HG02623 (cell line): Measurements from ENCODE around the gene SPATA19.
"Not testable (repeated sequence)": the region's sequence is repeated elsewhere in the genome, so short reads cannot be mapped to it uniquely, and the experiment has no call there.

Experiments used
- ATAC-seq: cut with Tn5 transposase; IDR thresholded peaks from one replicate; pipeline ENCODE4 v1.9.1; 2021; ENCODE audit warnings: moderate library complexity; ENCODE audit not compliant: unreplicated experiment

The SPATA19 gene

GRCh38 chr11:133845413-133845812 lies at the start of gene SPATA19:
SPATA19 (minus strand) TSS chr11:133845513; CDS start chr11:133845446, 67 bp downstream.
- ATAC-seq, result no peak

- peak; percentile 61 for ATAC-seq
Observed at GRCh38 chr11:133895061-133895479, 49.8 kb upstream of the SPATA19 start.

GRCh38 chr11:133893381-133893780 lies 48.1 kb upstream of the SPATA19 start:
- ATAC-seq, result no peak

- ATAC-seq, result no peak
Observed at GRCh38 chr11:133892584-133893380, 47.5 kb upstream of the SPATA19 start.

- no peak for ATAC-seq
Observed at GRCh38 chr11:133892126-133892525, 46.8 kb upstream of the SPATA19 start.

GRCh38 chr11:133889893-133890292 lies 44.6 kb upstream of the SPATA19 start:
- ATAC-seq, result no peak

- ATAC-seq, result no peak
Observed at GRCh38 chr11:133889188-133889587, 43.9 kb upstream of the SPATA19 start.

GRCh38 chr11:133887692-133888332 lies 42.5 kb upstream of the SPATA19 start:
- no peak for ATAC-seq

- ATAC-seq, result no peak
Observed at GRCh38 chr11:133886029-133886428, 40.7 kb upstream of the SPATA19 start.

- no peak for ATAC-seq
Observed at GRCh38 chr11:133872160-133872559, 26.8 kb upstream of the SPATA19 start.

GRCh38 chr11:133867456-133867855 lies 22.1 kb upstream of the SPATA19 start:
- no peak for ATAC-seq

GRCh38 chr11:133865466-133865865 lies 20.2 kb upstream of the SPATA19 start:
- no peak for ATAC-seq

- ATAC-seq, result no peak
Observed at GRCh38 chr11:133864756-133865155, 19.4 kb upstream of the SPATA19 start.

- ATAC-seq, result no peak
Observed at GRCh38 chr11:133860151-133860550, 14.8 kb upstream of the SPATA19 start.

GRCh38 chr11:133854330-133854960 lies 9.1 kb upstream of the SPATA19 start:
- not testable (repeated sequence) for ATAC-seq

- no peak for ATAC-seq
Observed at GRCh38 chr11:133844217-133844616, 1.1 kb downstream of the SPATA19 start.

GRCh38 chr11:133843454-133843987 lies 1.8 kb downstream of the SPATA19 start:
- no peak for ATAC-seq

GRCh38 chr11:133842730-133843129 lies 2.6 kb downstream of the SPATA19 start:
- ATAC-seq, result no peak

- no peak for ATAC-seq
Observed at GRCh38 chr11:133842053-133842452, 3.3 kb downstream of the SPATA19 start.

- no peak for ATAC-seq
Observed at GRCh38 chr11:133841279-133842043, 3.9 kb downstream of the SPATA19 start.

- ATAC-seq, result no peak
Observed at GRCh38 chr11:133840479-133840941, 4.8 kb downstream of the SPATA19 start.
